Caco-2 (cell line): ENCODE measurements around the gene SPPL2B. TPM values are rescaled to one million over a fixed set of nuclear protein-coding genes. Genes with fewer than 3 reads are reported as not detected.

Experiments
- BruUV-seq: library from RNA; stranded (reverse); fragments of 400-500 nt; replicated peaks from 2 replicates; lab custom pipeline; 2021; lab: Mats Ljungman, UMichigan
- CTCF ChIA-PET: fragments of 300-600 bp; sonication (Branson Sonifier 250); formaldehyde crosslinking; loops from one replicate; lab custom pipeline; 2022; ENCODE audit warnings: antibody characterized with exemption; lab: Charles Lee
- POLR2A ChIA-PET: fragments of 300-600 bp; sonication (Branson Sonifier 250); formaldehyde crosslinking; loops from one replicate; lab custom pipeline; 2022; ENCODE audit warnings: antibody characterized with exemption; lab: Charles Lee
- DNase-seq, 2 experiments: peaks; one replicate each; pipeline versions ENCODE4 v3.0.0 to v3.0.0-alpha.2; 2020 to 2022
- H3K27me3 ChIP-seq: replicated peaks from 2 replicates; pipeline ENCODE4 v1.6.0; 2011; ENCODE audit warnings: low read length; ENCODE audit not compliant: control insufficient read depth, insufficient read depth
- H3K36me3 ChIP-seq: 2 replicates; pipeline ENCODE4 v1.5.1; 2011; ENCODE audit warnings: low read length; ENCODE audit not compliant: control insufficient read depth, insufficient read depth
- H3K4me1 ChIP-seq: fragments of 250-450 bp; sonication (Bioruptor Pico); 2 replicates; pipeline ENCODE4 v1.5.1; 2020; ENCODE audit warnings: mild to moderate bottlenecking
- H3K4me3 ChIP-seq: 2 replicates; pipeline ENCODE4 v1.5.1; 2011; ENCODE audit warnings: low read depth, mild to moderate bottlenecking, control low read depth, low read length
- H3K9me3 ChIP-seq: fragments of 250-450 bp; sonication (Bioruptor Pico); 2 replicates; pipeline ENCODE4 v1.5.1; 2020; ENCODE audit warnings: mild to moderate bottlenecking, moderate library complexity
- H3K27ac Mint-ChIP-seq: one replicate; pipeline ENCODE4 v1.8.0; 2022; ENCODE audit warnings: mixed read lengths; ENCODE audit not compliant: unreplicated experiment
- H3K27me3 Mint-ChIP-seq: one replicate; pipeline ENCODE4 v1.8.0; 2022; ENCODE audit warnings: mixed read lengths; ENCODE audit not compliant: insufficient read depth, unreplicated experiment
- H3K36me3 Mint-ChIP-seq: one replicate; pipeline ENCODE4 v1.8.0; 2022; ENCODE audit warnings: mild to moderate bottlenecking, mixed read lengths; ENCODE audit not compliant: insufficient read depth, unreplicated experiment
- H3K4me1 Mint-ChIP-seq: one replicate; pipeline ENCODE4 v1.8.0; 2022; ENCODE audit warnings: low read depth, mixed read lengths; ENCODE audit not compliant: unreplicated experiment
- H3K4me3 Mint-ChIP-seq: one replicate; pipeline ENCODE4 v1.8.0; 2022; ENCODE audit warnings: mild to moderate bottlenecking, moderate library complexity, mixed read lengths; ENCODE audit not compliant: unreplicated experiment
- H3K9me3 Mint-ChIP-seq: one replicate; pipeline ENCODE4 v1.8.0; 2022; ENCODE audit warnings: mixed read lengths; ENCODE audit not compliant: unreplicated experiment
- CTCF ChIP-seq, 2 experiments: fragments of 200-600 bp in 1 of 2; IDR thresholded peaks; 1 replicate in 1 of 2; 2 replicates in 1 of 2; pipeline versions ENCODE4 v1.5.1 to v1.8.0; 2011 to 2022; ENCODE audit warnings: antibody characterized with exemption in 1 of 2, control low read depth in 1 of 2, inconsistent platforms in 1 of 2, low read depth in 1 of 2, low read length in 1 of 2, mild to moderate bottlenecking in 1 of 2, moderate library complexity in 1 of 2; ENCODE audit not compliant: insufficient read depth in 1 of 2, severe bottlenecking in 1 of 2, unreplicated experiment in 1 of 2
- intact Hi-C: fragments of 100-400 bp; cut with micrococcal nuclease; formaldehyde crosslinking; loops from one replicate; pipeline ENCODE4 v1.10.0; 2022; ENCODE audit not compliant: unreplicated experiment
- total RNA-seq: library from RNA; stranded (reverse); gene quantifications from 2 replicates; pipeline ENCODE4 v1.2.3, GENCODE V29; 2022

SPPL2B gene
- total RNA-seq, 1 experiment from 2014 or later = 92.3 TPM

GRCh38 chr19:2398735-2399305 is 70.3 kb downstream of the SPPL2B start:
- peaks cover 15% of the 10 kb centered on the region for H3K4me1 ChIP-seq

GRCh38 chr19:2399582-2399981 is 71.1 kb downstream of the SPPL2B start:
- no peak for TF ChIP-seq CTCF (IDR thresholded peaks at IDR 0.05; ENCODE audit: insufficient read depth in 1 of 2, low read depth in 1 of 2, low read length in 1 of 2, severe bottlenecking in 1 of 2, unreplicated experiment in 1 of 2)
- no peak for DNase-seq
- no peaks in the 10 kb centered on the region for H3K27me3 ChIP-seq
- no peaks in the 10 kb centered on the region for H3K36me3 ChIP-seq
- ChIA-PET CTCF (interaction anchor here (0.7 kb wide), 1 partner anchor 1994 kb away, joined by 3 read pairs; no protein-coding TSS in a partner anchor), POLR2A (no interaction called here)
- Mint-ChIP-seq H3K27me3 (no peaks in the 10 kb centered on the region), H3K27ac (no peak overlapping the region), H3K36me3 (no peaks in the 10 kb centered on the region), H3K4me1 (no peaks in the 10 kb centered on the region), H3K9me3 (peaks cover 18% of the 10 kb centered on the region), H3K4me3 (no peak overlapping the region)
- intact Hi-C loops = no loop called here
- H3K9me3 ChIP-seq = no peaks in the 10 kb centered on the region
- BruUV-seq = no TSS peak
- no peak overlapping the region for H3K4me3 ChIP-seq
- peaks cover 10% of the 10 kb centered on the region for H3K4me1 ChIP-seq

More at GRCh38 chr19:2398735-2399305, 70.3 kb downstream of the SPPL2B start:
- ChIA-PET CTCF (interaction anchor here (0.7 kb wide), 1 partner anchor 1995 kb away, joined by 3 read pairs; no protein-coding TSS in a partner anchor), POLR2A (no interaction called here)
- H3K36me3 Mint-ChIP-seq = no peaks in the 10 kb centered on the region
- H3K4me1 Mint-ChIP-seq = no peaks in the 10 kb centered on the region
- peaks cover 11% of the 10 kb centered on the region for H3K9me3 Mint-ChIP-seq
- no TSS peak for BruUV-seq
- intact Hi-C loops = no loop called here
- no peak for DNase-seq
- no peak overlapping the region for H3K27ac Mint-ChIP-seq
- no peaks in the 10 kb centered on the region for H3K27me3 ChIP-seq
- H3K4me3 ChIP-seq = no peak overlapping the region
- no peak for TF ChIP-seq CTCF (IDR thresholded peaks at IDR 0.05; ENCODE audit: insufficient read depth in 1 of 2, low read depth in 1 of 2, low read length in 1 of 2, severe bottlenecking in 1 of 2, unreplicated experiment in 1 of 2)
- H3K36me3 ChIP-seq = no peaks in the 10 kb centered on the region
- H3K9me3 ChIP-seq = no peaks in the 10 kb centered on the region
- H3K27me3 Mint-ChIP-seq = no peaks in the 10 kb centered on the region
- H3K4me3 Mint-ChIP-seq = no peak overlapping the region

Other genes starting within 250 kb of the SPPL2B start
- gene MOB3A, start 232.4 kb upstream of the SPPL2B start, total RNA-seq = 10.8 and 11.7 TPM in 2 replicates
- gene IZUMO4, start 231.8 kb upstream of the SPPL2B start, total RNA-seq = 1.1 and 1.6 TPM in 2 replicates
- gene AP3D1, start 177.1 kb upstream of the SPPL2B start, total RNA-seq = 150 and 151 TPM in 2 replicates
- gene DOT1L, start 164.8 kb upstream of the SPPL2B start, total RNA-seq = 51.8 and 55.6 TPM in 2 replicates
- 119 TPM in 2 replicates for gene PLEKHJ1, start 92.4 kb upstream of the SPPL2B start, total RNA-seq
- gene SF3A2, start 91.9 kb upstream of the SPPL2B start, total RNA-seq = 129 and 135 TPM in 2 replicates
- gene AMH, start 79.4 kb upstream of the SPPL2B start, total RNA-seq = 19.3 and 19.4 TPM in 2 replicates
- gene JSRP1, start 72.3 kb upstream of the SPPL2B start, total RNA-seq = not detected in 2 replicates
- not detected in 2 replicates for gene PEAK3, start 46.5 kb upstream of the SPPL2B start, total RNA-seq
- gene LINGO3, start 20.5 kb upstream of the SPPL2B start, total RNA-seq = 1.3 and 1.4 TPM in 2 replicates
- 141 and 152 TPM in 2 replicates for gene LSM7, start 98 bp upstream of the SPPL2B start, total RNA-seq
- gene TMPRSS9, start 31.6 kb downstream of the SPPL2B start, total RNA-seq = 0.49 and 0.66 TPM in 2 replicates
- gene TIMM13, start 98.9 kb downstream of the SPPL2B start, total RNA-seq = 200 and 217 TPM in 2 replicates
- gene LMNB2, start 128.3 kb downstream of the SPPL2B start, total RNA-seq = 128 and 130 TPM in 2 replicates
- gene GADD45B, start 147.4 kb downstream of the SPPL2B start, total RNA-seq = 20.2 and 23.8 TPM in 2 replicates